Right hindlimb (tissue), 1 donor: ENCODE measurements around the gene ACSF3.
"Not testable (repeated sequence)": the region's sequence is repeated elsewhere in the genome, so short reads cannot be mapped to it uniquely, and the experiment has no call there.

Experiments used
- DNase-seq: peaks from one replicate; pipeline ENCODE4 v3.0.0-alpha.2; 2018

The ACSF3 gene

DNA sequence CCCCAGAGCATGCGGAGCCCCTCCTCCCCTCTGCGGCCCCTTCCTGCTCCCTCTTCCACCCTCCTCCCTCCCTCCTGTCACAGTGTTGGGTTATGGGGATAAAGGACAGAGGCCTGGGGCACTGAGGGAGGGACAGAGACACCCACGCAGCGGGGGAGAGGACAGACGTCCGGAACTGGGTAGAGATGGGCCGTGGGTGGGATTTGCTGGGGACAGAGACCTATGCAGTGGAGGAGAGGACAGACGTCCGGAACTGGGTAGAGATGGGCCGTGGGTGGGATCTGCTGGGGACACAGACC lies 72.0 kb downstream of the ACSF3 start:
- DNase-seq: not testable (repeated sequence)

DNA sequence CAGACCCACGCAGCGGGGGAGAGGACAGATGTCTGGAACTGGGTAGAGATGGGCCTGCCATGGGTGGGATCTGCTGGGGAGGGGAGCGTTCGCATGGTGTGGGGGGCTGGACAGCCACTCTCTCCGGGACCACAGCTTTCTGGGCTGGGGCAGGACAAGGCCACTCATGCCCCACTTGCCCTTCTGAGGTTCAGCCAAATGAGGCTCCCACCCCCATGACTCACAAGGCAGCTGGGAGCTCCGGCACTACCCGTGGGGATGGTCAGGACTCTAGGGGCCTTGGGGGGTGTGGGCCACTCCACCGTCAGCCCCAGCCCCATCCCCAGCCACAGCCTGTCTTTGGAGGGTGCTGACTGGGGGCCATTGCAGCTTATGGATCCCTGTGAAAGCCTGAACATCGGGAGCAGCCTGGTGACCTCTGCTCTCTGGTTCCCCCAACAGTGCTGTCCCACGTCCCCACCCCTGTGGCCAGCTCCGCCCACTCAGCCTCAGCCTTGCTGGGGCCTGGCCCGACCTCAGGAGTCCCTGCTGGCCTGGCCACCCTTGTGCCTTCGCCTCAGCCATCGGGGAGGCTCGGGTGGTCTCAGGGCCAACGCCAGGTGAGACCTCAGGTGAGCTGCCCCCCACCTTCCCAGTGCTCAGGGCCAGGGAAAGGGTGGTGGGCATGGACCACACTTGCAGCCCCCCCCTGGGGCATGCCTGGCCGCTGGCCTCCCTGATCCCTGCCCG lies 73.2 kb downstream of the ACSF3 start:
- no peak for DNase-seq

DNA sequence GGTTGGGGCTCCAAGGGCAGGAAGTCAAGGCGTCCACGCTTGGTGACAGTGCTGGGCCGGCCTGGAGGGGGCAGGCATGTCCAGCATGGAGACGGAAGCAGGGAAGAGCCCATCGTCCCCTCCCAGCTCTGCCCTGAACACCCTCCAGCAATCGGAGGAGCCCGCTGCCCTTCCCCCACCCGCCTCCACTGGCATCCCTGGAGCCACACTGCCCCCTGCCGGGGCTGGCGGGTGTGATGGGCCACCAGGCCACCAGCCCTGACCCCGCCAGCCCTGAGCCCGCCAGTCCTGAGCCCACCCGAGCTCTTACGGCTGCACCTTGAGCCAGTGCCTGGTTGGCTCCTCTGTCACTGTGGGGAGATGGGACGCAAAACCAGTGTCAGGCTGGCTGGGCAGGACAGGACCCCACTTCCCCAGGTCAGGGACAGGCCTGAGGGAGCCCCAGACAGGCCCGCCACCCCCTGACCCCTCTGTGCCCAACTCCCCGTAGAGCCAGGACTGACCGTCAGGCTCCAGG lies 73.8 kb downstream of the ACSF3 start:
- DNase-seq: peak; percentile 88

DNA sequence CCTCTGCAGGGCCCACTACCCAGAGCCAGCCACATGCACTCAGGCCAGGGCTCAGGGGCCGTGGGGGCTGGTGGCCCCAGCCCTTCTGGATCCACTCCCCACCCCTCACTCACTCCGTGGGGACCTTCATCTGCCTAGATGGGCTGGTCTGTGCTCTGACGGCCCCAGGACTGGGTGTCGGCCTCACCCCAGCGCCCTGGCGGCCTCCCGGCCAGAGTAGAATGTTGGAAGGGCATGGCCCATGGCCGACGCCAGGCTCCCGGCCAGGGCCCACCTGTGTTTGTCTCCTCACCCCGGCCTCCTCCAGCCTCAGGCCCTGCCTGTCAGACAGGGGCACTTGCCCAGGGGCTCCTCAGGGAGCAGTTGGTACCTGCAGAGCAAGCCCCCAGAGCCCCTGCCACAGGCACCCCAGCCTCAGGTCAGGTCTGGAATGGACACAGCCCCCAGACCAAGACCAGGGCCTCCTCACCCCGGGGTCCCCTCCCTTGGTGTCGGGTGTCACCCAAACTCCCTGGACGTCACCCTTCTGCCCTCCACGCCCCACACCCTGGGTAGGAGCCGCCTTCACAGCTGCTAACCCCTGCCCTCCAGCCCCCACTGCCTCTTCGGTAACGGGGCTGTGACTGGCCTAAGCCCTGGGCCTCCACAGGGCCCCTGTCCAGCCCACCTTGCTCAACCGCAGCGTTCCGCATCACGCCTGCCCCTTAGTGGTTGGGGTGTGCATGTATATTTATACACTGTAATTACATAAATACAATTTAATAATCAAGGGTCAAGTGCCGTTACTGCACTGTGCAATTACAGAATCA lies 74.9 kb downstream of the ACSF3 start:
- DNase-seq: no peak

DNA sequence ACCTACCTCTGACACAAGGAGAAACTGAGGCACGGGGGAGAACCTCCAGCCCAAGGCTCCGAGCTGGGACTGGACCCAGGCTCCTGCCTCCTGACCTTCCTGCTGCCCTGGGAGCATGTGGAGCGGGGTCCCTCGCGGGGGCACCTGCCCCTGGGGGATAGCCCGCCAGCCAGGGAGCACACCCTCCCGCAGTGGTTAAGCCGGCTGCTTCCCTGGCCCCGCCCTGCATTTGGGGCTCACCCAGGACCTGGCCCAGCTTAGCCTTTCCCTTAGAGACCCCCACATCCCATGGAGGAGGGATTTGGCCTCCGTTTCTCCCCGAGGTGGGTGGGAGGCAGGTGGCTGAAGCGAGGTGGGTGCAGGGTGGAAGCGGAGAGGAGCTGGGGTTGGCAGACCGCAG lies 76.1 kb downstream of the ACSF3 start:
- DNase-seq: no peak

DNA sequence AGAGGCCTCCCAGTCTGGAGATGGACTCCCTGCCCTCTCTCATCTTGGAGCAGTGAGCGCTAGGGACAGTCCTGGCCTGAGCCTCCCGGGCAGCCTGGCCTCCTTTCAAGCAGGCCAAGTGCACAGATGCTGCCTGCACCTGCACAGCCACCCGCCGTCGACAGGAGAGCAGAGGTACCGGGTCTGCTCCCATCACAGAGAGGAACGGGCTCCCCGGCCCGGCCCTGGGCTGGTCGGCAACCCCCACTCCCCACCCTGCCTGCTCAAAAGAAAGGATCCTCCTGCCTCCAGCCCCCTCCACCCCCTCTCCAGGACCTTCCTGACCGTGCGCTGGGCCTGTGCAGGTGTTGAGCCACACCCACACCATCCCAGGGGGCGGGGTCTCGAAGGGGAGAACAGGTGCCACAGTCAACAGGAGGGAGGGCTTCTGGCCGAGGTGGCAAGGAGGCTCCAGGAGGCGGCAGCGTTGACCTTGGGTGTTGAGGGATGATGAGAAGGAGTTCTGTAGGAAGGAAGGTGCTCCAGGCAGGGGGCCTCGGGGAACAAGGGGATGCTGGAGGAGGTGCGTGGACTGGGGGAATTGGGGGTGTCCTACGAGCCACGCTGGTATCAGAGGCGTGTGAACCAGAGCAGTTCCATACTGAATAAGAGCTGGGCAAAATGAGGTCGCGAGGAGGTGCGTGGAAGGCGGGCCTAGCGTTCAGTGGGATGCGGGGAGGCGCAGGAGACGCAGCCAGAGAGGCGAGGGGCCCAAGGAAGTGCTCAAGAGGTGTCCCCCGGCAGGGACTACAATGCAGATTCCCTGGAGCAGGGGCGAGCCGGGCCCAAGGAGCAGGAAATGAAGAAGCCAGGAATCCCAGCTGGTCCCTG lies 76.9 kb downstream of the ACSF3 start:
- no peak for DNase-seq

DNA sequence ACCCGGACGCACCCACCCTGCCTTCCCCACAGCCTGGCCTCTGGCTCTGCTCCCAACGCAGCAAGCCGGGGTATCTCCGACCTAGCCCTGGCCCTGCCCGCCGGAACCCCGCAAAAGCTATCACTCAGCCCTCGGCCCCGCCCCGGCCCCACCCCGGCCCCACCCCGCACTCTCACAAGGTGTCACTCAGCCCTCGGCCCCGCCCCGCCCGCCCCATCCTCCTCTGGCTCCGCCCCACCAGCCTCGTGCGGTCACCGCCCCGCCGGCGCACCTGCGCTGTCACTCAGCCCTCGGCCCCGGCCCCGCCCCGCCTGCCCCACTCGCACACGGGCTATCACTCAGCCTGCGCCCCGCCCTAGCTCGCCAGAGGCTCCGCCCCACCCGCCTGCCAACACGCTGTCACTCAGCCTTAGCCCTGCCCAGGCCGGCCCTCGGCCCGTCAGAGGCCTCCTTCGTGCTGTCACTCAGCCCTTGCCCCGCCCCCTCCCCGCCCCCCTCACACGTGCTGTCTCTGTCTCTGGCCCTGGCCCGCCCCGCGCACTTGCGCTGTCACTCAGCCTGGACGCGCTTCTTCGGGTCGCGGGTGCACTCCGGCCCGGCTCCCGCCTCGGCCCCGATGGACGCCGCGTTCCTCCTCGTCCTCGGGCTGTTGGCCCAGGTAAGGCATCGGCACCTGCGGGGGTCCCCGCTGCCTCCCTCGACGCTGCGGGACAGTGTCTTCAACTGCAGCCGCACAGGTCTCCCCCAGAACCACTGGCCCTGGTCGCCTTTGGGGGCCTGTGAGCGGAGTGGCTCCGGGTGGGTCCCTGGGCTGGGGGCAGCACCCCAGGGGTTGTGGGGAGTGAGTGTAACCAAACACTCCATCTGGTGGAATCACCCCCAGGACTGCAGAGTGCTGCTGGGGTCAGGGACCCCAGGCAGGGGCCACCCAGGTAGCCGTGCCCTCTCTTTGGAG lies 77.8 kb downstream of the ACSF3 start, which contains the start of gene CDH15:
Gene CDH15 (plus strand): TSS at position 533 of the 955 bp plus-strand sequence. CDS start 84 bp downstream, at position 617.
- DNase-seq: peak; percentile 96

DNA sequence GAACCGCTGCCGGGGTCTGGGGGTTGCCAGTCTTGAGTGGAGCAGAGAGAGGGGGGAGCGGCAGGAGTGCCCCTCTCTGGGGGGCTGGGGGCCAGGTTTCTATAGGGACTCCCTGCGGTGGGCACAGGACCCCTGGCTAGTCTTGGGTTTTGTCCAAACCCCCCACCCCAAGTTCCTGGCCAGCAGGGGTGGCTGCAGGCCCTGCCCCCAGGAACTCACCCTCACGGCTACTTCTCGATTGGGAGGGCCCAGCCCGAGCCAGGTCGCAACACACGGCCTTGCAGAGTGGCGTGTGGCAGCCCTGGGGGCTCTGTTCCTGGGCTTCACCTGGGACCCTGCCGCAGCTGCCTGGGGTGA lies 78.5 kb downstream of the ACSF3 start:
- no peak for DNase-seq

DNA sequence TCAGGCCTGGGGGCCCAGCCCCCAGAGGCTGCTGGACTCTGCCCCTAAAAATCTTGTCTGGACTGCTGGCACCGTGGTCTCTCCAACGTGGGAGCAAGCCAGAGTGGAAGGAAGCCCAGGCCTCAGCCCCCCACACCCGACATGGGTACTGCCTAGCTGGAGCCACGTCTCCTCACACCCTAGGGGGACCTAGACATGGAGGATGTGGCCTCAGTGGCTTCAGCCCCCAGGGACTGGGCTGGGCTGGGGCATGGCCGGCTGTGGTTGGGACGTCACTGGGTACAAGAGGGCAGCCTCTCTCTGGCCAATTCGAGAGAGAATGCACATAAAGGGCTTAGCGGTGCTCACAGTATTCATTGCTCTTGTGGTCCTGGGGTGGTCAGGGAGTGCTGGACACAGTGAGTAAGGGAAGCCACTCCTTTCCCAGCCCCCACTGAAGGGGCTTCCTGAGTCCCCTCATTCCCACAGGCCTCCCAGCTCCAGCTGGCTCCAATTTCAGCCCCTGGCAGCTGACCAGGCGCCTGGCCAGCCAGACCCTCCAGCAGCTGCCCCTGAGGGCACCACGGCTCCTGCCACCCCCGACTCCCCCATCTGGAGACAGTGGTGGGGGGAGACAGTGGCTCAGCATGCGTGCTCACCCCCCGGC lies 79.0 kb downstream of the ACSF3 start:
- peak; percentile 69 for DNase-seq

DNA sequence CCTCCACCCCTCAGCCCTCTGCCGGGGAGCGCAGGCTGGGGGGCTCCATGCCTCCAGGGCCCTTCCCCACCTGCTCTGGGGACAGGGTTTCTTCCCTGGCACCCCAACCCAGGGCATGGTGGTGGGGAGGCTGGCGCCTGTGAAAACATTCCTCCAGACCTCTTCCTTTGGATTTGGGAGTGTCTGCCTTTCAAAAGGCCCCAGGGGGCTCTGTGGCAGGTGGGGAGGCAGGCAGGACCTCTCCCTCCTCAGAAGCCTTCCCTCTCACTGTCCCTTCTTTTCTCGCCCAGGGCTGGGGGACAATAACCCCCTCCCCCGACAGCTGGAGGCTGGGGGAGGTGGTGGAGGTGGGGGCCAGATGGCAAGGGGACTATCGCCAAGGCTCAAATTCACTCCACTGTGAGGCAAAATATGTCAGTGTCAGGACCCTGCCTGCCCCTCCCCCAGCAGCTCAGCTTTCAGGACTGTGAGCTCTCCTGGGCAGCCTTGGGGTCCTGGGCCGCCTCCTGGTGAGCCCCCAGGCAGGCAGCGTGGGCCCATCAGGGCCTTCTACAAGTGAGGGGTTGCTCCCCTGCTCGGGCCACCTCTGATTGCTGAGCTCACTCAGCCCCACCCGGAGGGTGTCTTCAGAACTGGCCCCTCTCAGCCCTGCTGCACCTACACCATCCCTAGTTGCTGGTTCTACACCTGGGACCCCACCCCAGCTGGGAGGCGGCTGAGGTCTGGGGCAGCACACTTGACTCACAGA lies 79.7 kb downstream of the ACSF3 start:
- no peak for DNase-seq

DNA sequence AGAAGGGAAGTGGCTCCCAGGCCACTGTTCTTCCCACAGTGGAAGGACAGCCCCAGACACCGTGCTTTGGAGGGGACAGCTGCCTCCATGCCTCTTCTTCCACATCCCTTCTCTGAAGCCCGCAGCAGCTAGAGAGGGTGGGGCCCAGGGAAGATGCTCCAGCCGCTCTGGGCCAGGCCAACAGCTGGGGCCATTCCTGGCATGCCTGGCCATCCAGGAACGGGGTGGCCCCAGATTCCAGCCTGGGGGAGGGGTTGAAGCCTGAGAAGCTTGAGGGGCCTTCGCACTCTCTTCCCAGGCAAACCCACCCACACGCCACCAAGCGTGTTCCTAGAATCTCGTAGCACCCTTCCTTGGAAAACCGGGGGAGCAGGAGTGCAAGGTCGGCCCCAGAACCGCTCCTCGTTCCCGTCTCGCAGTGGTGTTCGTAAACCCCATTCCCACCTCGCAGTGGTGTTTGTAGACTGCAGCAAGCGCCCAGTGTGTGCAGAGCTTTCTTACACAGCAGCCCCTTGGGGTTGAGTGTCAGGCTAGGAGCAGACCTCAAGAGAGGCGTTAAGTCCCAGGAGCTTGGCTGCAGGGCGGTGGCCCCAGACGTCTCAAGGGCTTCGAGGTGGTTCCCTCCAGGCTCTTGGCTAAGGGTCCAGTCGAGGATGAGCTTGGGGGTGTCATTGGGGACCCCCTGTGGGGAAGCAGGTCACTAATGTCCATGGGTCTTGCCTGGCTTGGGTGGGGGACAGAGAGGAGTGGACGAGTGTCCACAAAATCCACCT lies 80.6 kb downstream of the ACSF3 start:
- peak; percentile 77 for DNase-seq

DNA sequence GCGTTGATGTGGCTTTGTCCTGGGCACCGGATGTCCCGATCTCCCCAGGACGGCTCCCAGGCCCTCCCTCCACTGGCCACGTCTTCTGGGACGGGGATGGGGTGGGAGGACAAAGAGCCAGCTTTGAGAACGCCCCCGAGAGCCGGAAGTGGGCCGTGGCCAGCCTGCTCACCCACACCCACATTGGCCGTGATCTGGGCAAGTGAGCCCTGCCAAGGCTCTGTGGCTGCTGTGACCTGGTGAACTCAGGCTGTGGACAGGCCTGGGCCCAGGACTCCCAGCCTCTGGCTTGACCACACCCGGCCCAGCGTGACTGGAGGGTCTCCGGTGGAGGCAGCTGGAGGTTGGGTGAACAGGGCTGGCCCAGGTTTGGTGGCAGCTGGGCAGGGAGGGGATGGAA lies 81.2 kb downstream of the ACSF3 start:
- peak; percentile 76 for DNase-seq

DNA sequence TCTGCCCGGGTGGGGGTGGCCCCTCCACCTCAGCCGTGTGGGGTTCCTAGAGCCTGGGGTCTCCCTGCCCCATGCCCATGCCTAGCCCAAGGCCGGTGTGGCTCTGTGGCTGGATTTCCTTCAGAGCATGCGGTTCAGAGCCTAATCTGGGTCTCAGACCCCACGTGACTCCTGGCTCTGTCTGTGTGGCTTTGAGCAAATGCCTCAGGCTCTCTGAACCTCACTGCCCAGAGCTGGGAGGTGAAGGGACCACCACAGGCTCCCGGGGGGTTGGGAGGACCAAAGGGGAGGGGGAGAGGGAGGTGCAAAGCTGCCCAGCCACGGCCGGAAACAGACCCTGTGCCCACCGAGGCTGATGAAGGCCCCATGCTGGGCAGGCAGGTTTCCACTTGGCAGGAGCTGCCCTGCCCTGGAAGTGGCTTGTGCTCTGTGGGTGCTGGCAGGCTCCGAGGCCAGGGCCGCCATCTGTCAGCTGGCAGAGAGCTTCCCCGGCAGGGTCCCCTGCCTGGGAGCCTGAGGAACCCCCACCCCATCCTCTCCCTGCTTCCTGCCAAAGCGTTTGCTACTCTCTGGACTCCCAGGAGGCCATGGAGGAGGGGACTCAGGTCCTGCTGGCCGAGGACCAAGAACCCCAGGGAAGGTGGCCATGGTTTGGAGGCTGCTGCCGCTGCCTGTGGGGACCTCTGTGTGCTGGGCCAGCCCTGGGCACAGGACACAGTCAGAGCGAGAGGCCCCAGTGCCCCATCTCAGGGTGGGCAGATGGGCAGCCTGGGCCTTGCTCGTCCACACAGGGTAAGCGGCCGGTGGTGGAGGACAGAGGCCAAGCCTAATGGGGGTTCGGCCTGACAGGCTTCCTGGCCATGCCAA lies 81.9 kb downstream of the ACSF3 start:
- peak; percentile 61 for DNase-seq

DNA sequence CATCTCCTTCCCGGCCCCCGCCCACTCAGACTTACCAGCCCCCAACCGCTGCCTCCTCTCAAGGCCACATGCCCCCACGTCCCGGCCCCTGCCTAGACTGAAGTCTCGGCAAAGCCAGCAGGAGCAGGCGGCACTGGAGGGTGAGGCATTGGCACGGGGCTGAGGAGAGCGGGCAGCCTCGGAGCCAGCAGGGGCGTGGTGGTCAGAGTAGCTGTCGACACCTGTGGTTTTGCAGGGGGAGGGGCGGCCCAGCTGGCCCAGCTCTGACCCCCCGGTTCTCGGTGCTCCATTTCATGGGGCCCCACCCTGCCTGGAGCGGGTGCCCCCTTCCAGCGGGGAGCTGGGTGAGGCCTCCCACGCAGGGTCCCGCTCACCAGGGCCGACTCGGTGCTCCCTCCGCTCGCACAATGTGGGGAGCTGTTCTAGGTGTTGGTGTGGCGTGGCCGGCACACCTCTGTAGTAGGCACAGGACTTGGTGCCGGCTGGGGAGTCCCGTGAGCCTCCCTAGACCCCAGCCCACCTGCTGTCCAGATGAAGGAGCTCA lies 82.6 kb downstream of the ACSF3 start:
- DNase-seq: no peak

DNA sequence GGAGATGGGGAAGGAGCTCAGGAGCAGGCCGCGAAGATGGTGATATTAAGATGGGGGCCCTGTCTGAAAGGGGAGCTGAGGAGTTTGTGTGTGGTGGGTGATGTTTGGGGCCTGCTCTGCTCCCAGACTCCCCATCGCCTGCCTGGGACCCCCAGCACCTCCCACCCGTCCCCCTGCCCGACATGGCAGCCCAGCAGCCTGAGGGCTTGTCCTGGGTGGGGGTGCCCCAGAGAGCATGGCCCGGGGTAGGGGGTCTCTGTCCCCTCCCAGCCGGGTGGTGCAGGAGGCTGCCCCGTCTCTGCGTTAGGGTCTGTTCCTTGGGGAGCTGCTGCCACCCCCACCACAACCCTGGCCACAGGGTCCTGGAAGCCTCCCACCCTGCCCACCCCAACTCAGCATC lies 83.1 kb downstream of the ACSF3 start:
- no peak for DNase-seq

DNA sequence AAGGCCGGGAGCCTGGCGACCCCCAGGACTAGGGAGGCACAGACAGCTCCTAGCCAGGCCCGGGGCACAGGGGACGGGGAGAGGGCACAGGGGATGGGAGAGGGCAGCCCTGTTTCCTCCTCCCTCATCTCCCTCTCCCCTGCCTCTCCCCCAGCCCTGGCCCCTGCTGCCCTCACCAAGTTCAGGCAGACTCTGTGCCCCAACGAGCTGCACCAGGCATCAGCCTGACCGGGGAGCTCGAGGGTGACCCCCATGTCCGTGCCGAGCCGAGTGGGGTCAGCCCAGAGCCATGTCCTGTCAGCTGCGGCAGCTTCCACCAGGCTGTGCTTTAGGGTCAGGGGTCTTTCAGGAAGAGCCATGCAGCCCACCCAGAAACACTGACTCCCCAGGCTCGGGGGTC lies 83.8 kb downstream of the ACSF3 start:
- no peak for DNase-seq

DNA sequence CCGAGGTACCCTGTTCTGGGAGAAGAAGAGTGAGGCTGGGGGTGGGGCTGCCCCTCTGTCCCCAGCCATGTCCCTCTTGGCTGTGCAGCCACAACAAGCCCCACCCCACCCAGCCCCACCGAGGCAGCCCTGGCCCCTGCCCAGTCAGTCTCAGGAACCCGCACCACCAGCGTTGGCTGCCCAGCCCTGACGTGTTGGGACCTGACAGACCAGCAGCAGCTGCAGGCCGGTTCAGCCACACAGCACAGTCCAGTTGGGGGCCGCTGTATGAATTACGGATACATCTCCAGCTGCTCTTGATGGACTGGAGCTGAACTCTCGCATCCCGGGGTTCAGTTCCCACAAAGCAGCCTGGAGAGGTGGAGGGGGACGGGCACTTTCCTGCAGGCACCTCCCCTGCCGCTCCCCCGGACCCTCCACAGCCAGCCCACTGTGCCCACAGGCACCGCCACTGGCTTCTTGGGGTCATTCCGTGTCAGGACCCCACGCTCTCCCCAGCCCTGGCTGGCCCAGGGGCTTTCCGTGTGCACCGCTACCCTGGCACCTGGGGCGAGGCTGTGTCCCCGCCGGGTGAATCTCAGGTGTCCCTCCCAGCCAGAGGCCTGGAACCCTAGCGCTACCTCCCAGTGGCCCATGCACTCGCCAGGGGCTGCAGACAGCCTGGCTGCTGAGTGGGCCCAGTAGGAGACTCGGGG lies 84.9 kb downstream of the ACSF3 start:
- DNase-seq: no peak

DNA sequence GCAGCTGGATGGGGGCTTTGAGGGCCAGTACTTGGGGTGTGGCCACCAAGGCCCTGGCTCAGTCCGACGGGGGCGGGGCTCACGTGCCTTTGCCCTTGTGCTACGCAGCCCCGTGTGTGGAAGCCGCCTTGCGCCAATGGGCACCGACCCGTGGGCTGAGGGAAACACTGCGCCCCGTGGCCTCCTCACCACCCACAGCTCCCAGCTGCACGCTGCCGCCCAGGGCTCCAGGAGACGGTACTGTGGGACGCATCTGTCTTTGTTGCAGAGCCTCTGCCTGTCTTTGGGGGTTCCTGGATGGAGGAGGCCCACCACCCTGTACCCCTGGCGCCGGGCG lies 85.5 kb downstream of the ACSF3 start:
- DNase-seq: no peak
